Coronary artery (tissue), 2 donors: ENCODE results near the gene ITM2A.

ENCODE experiments used
- DNase-seq: peaks from one replicate; pipeline ENCODE4 v3.0.0-alpha.2; 2017; ENCODE audit warnings: low spot score
- H3K27ac ChIP-seq, 2 donors: fragments of 200-600 bp; sonication (generic); one replicate each; pipeline ENCODE4 v1.5.1; 2016 to 2019
- H3K4me3 ChIP-seq: fragments of 200-600 bp; sonication (generic); 2 replicates; pipeline ENCODE4 v1.5.1; 2016; ENCODE audit warnings: mild to moderate bottlenecking, moderate library complexity
- CTCF ChIP-seq: fragments of 200-600 bp; sonication (generic); IDR thresholded peaks from one replicate; pipeline ENCODE4 v1.5.1; 2019; ENCODE audit warnings: antibody characterized with exemption

Gene ITM2A

GRCh38 chrX:79408623-79409322, 41.6 kb upstream of the ITM2A start:
- no peak overlapping the region for H3K27ac ChIP-seq
- no peak overlapping the region for H3K4me3 ChIP-seq
- DNase-seq, result no peak
- TF ChIP-seq CTCF, result no peak

GRCh38 chrX:79400623-79401022, 33.5 kb upstream of the ITM2A start:
- no peak for TF ChIP-seq CTCF
- DNase-seq, result no peak
- H3K27ac ChIP-seq, result no peak overlapping the region
- no peak overlapping the region for H3K4me3 ChIP-seq

GRCh38 chrX:79375340-79375739, 8.2 kb upstream of the ITM2A start:
- DNase-seq, result no peak
- Histone ChIP-seq H3K27ac (no peak overlapping the region), H3K4me3 (no peak overlapping the region)
- no peak for TF ChIP-seq CTCF

- no peak overlapping the region for H3K4me3 ChIP-seq
- TF ChIP-seq CTCF, result no peak
- DNase-seq, result no peak
- H3K27ac ChIP-seq, result no peak overlapping the region
Observed at GRCh38 chrX:79371640-79372039, 4.5 kb upstream of the ITM2A start.

GRCh38 chrX:79371101-79371500, 4.0 kb upstream of the ITM2A start:
- no peak for DNase-seq
- no peak for TF ChIP-seq CTCF
- Histone ChIP-seq H3K4me3 (no peak overlapping the region), H3K27ac (no peak overlapping the region)

GRCh38 chrX:79369871-79370270, 2.7 kb upstream of the ITM2A start:
- DNase-seq, result no peak
- TF ChIP-seq CTCF, result no peak

GRCh38 chrX:79368441-79368840, 1.3 kb upstream of the ITM2A start:
- no peak for TF ChIP-seq CTCF
- no peak overlapping the region for H3K4me3 ChIP-seq
- DNase-seq, result no peak
- H3K27ac ChIP-seq, result no peak overlapping the region

More at GRCh38 chrX:79369871-79370270, 2.7 kb upstream of the ITM2A start:
- Histone ChIP-seq H3K4me3 (no peak overlapping the region), H3K27ac (no peak overlapping the region)
